ENCODE data around the gene CHRNA5.

Gene CHRNA5

DNA sequence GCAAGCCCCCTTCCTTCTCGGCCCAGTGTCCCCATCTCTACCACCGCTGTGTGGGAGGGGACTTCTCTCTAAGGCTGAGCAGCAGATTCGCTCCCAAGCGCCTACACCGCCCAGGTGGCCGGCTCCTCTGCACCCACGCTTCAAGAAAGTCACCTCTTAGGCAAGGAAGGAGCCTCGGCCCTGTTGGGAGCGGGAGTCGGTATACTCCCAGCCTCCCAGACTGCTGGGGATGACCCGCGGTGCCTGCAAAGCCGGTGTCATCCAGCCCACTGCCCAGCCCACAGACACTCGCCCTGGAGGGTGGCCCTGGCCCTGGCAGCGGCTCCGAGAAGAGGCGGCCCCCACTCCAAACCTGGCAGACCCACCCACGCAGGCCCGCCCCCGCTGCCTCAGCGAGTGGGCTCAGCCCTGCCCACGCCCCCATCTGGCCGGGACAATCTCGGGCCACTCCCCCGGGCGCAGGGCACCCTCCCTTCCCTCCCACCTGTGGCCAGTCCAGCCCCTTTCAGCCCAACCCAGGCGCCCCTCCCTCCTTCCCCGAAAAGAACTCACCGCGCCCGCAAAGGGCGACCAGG is 75.3 kb downstream of the CHRNA5 start:
- no peak for DNase-seq

DNA sequence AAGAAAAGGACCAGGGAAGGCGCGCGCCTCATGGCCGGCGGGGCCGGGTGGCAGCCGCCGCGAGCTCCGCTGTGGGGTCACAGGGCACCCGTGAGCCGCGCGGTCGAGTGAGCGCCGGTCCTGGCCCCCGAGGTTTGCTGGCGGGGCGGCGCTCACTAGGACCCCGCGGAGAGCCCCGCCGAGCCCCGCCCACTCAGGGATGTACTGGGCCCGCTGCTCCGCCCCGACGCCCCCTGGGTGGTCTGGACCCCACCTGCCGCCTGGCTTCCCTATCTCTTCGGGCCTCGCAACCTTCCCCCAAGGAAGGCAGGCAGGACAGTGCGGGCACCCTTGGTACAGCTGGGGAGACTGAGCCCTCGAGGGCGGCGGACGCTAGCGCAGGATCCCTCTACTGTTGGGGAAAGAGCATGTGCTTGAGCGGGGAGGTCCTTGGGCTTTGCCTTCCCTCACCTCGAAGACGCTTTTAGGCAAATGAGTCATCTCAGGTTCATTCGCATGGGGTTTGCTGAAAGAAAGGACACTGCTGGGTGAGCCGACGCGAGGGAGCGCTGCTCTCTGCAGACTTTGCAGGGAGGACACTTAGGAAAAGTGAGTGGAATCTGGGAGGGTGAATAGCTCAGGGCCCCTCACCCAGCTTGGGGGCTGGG is 75.9 kb downstream of the CHRNA5 start, which contains the start of gene CHRNB4:
Gene CHRNB4 (minus strand): TSS at position 109 of the 647 bp plus-strand sequence. CDS start 77 bp downstream, at position 32.
- DNase-seq = peak; percentile 7

DNA sequence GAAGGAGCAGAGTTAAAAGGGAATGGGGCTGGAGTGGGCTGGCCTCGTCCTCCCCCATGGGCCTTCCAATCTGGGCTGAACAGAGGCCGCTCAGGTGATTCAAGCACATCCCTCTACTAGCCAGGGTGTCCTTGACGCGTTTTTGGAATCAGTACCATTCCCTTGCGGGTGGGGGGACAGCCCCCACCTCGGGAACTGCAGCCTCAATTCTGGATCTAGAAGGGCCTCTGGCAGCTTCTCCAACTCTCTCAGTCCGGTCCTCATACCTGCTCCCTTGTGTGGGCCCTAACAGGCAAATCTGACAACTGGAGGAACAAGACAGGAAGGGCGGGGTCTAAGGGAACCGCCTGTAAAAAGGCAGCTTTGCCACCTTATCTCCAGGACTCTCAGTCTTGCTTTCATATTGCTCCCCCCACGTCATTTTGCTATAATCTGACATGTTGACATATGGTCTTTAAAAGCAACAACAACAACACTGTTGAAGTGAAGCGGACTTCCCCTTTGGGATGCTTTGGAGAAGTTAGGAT is 76.5 kb downstream of the CHRNA5 start:
- no peak for DNase-seq

DNA sequence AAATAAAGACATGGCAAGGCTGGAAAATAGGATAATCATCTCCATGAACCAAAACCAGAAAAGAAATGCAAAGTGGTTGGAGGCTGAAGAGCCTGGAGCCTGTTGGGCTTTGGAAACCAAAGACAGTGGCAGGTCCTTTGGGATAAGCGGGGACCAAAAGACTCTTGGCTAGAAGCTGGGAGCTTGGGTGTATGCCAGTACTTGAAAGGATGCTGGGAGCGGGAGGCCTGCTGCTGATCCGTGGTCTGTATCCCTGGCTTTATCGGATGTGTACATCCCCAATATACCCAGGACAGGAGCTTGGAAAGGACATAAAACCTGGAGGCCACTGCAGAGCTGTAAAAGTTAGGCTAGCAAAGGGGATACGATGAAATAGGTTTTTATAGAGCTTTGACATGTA is 77.0 kb downstream of the CHRNA5 start:
- DNase-seq = no peak
